ENCODE results near the gene HDAC9. TPM values are rescaled to one million over a fixed set of nuclear protein-coding genes. Genes with fewer than 3 reads are reported as not detected.

The HDAC9 gene
- total RNA-seq, 4 donors from 2014 or later, result 54.8 to 96.2 (median 87.2) TPM

DNA sequence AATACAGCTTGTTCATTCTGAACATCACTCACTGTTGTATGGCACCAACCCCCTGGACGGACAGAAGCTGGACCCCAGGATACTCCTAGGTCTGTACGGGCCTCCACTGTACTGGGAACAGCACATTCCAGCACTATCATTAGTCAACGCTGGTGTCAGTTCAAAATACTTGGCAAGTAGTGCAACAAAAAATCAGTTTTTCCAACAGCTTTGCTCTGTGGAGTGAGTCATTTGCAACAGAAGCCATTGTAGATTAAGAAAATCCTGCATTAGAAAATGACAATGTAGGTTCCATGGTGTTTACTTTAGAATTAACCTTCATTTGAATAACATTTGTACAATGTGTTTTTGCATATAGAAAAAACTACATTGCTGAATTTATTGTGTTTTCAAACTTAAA lies 266.6 kb downstream of the HDAC9 start:
- no peaks in the 10 kb centered on the region for H3K27me3 ChIP-seq
- no peak overlapping the region for H3K4me3 ChIP-seq
- H3K9me3 ChIP-seq, result no peaks in the 10 kb centered on the region
- no peak overlapping the region for H3K27ac ChIP-seq
- H3K4me1 ChIP-seq, result no peaks in the 10 kb centered on the region
- no peaks in the 10 kb centered on the region for H3K36me3 ChIP-seq
- DNase-seq, result no peak
- intact Hi-C loops (cut with DNase I; ENCODE audit: low total_unique reads), result no loop called here
- TF ChIP-seq POLR2A (IDR thresholded peaks at IDR 0.05) (no peak), CTCF (IDR thresholded peaks at IDR 0.05) (no peak)

DNA sequence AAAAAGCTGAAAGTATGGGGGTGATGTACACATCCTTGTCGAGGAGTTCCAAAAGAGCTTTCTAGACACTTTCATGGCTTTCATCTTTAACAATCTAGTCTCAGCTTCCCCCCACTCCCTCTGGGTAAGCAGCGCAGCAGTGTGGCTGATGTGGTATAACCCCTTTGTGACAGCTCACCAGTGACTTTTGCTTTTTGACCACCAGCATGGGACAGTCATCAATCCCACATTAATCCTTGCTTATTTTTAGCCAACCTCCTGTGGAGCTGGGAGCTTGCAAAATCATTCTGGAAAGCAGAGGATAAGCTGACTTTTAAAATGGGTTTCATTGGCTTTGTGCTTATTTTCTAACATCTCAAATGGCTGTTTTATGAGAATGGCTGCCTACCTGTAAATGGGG lies 272.7 kb downstream of the HDAC9 start:
- DNase-seq, result no peak
- intact Hi-C loops (cut with DNase I; ENCODE audit: low total_unique reads), result no loop called here
- no peak overlapping the region for H3K27ac ChIP-seq
- TF ChIP-seq POLR2A (IDR thresholded peaks at IDR 0.05) (no peak), CTCF (IDR thresholded peaks at IDR 0.05) (no peak)
- no peaks in the 10 kb centered on the region for H3K36me3 ChIP-seq
- no peaks in the 10 kb centered on the region for H3K27me3 ChIP-seq
- no peaks in the 10 kb centered on the region for H3K4me1 ChIP-seq
- no peaks in the 10 kb centered on the region for H3K9me3 ChIP-seq
- no peak overlapping the region for H3K4me3 ChIP-seq

DNA sequence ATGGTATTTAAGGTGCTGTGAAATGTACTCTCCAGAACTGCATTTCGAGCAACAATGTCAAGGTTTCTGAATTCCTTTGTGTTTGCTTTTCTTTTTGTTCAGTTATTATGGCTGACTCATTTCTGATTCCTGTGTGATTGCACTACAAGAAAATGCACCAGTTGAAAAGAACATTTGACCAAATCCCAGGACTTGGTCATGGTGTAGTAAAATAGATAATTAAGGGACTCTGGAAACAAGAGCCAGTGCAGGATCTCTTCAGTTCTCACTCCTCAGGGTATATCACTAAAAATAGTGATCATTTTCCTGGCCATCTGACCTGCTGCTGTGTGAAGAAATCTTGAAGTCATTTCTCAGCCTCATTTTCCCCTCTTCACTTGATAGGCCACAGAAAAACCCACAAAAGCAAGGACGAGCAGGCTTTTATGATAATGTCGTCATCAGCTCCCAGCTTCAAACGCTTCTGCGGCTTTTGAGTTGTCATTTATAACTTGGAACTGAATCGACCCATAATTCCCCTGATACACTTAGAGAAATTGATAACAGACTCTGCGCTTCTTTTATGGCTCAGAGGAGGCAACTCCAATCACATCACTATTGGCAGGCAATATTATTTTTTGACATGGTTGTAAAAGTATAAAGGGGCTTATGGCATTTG lies 274.7 kb downstream of the HDAC9 start:
- no peaks in the 10 kb centered on the region for H3K36me3 ChIP-seq
- intact Hi-C loops (cut with DNase I; ENCODE audit: low total_unique reads), result no loop called here
- no peaks in the 10 kb centered on the region for H3K9me3 ChIP-seq
- no peaks in the 10 kb centered on the region for H3K4me1 ChIP-seq
- DNase-seq, result no peak
- TF ChIP-seq POLR2A (IDR thresholded peaks at IDR 0.05) (no peak), CTCF (IDR thresholded peaks at IDR 0.05) (no peak)
- H3K27me3 ChIP-seq, result no peaks in the 10 kb centered on the region
- H3K4me3 ChIP-seq, result no peak overlapping the region
- H3K27ac ChIP-seq, result no peak overlapping the region

GRCh38 chr7:18770822-18771221 lies 275.3 kb downstream of the HDAC9 start:
- TF ChIP-seq CTCF (IDR thresholded peaks at IDR 0.05), result no peak
- no peak for TF ChIP-seq POLR2A (IDR thresholded peaks at IDR 0.05)
- no peak overlapping the region for H3K27ac ChIP-seq
- intact Hi-C loops (cut with DNase I; ENCODE audit: low total_unique reads), result no loop called here
- H3K27me3 ChIP-seq, result no peaks in the 10 kb centered on the region
- DNase-seq, result no peak
- H3K36me3 ChIP-seq, result no peaks in the 10 kb centered on the region
- no peaks in the 10 kb centered on the region for H3K4me1 ChIP-seq
- H3K9me3 ChIP-seq, result no peaks in the 10 kb centered on the region
- no peak overlapping the region for H3K4me3 ChIP-seq

DNA sequence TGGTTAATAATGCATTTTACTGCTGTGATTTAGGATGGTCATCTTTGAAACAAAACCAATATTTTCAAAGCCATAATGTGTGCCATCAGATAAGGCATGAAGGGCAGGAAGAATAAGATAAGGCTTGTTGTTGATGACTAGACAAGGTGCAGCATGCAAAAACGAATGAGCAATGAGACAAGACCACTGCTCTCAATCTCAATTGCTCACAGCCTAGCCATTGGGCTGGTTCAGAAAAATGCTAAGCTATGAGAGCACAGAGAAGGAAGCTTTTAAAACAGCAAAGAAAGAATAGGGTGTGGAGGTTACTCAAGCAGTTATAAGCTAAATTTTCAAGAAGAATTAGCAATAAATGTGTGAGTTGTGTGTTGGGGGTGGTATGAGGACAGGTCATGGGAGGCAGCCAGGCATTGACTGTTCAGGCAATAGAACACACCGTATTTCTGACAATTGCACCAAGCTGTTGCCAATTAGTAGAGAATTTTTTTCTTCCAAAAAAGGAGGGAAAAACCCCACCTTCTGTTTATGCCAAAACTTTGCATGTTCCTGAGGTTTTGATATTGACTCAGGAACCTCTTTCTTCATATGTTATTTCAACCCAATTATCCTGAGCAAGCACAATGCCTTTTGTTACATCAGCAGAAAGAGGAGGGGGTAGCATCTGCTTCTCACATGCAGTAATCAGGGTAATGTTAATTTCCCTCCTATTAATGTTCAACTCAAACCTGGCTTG lies 276.5 kb downstream of the HDAC9 start:
- H3K4me3 ChIP-seq, result no peak overlapping the region
- no peaks in the 10 kb centered on the region for H3K27me3 ChIP-seq
- intact Hi-C loops (cut with DNase I; ENCODE audit: low total_unique reads), result no loop called here
- DNase-seq, result no peak
- H3K27ac ChIP-seq, result no peak overlapping the region
- H3K36me3 ChIP-seq, result no peaks in the 10 kb centered on the region
- H3K4me1 ChIP-seq, result no peaks in the 10 kb centered on the region
- no peak for TF ChIP-seq CTCF (IDR thresholded peaks at IDR 0.05)
- TF ChIP-seq POLR2A (IDR thresholded peaks at IDR 0.05), result no peak
- no peaks in the 10 kb centered on the region for H3K9me3 ChIP-seq
